H1 (cell line): ENCODE data around the gene MYH2. TPM values are rescaled to one million over a fixed set of nuclear protein-coding genes. Genes with fewer than 3 reads are reported as not detected.

Experiments
- CTCF ChIA-PET: fragments of 300-600 bp; sonication (Branson Sonifier 250); formaldehyde crosslinking; loops from one replicate; lab custom pipeline; 2021; ENCODE audit not compliant: partially characterized antibody; lab: Charles Lee
- POLR2A ChIA-PET: fragments of 300-600 bp; sonication (Branson Sonifier 250); formaldehyde crosslinking; loops from one replicate; lab custom pipeline; 2021; ENCODE audit warnings: inconsistent platforms; ENCODE audit not compliant: partially characterized antibody; lab: Charles Lee
- DNase-seq, 2 experiments: peaks; one replicate each; pipeline versions ENCODE4 v3.0.0 to v3.0.0-alpha.2; 2010 to 2022; ENCODE audit warnings: low spot score in 2 of 2, low read depth in 1 of 2, mixed read lengths in 1 of 2
- FAIRE-seq: peaks from 2 replicates; lab custom pipeline; 2011; peaks lifted over from hg19 to GRCh38; lab: Jason Lieb, UNC
- H2AFZ ChIP-seq: 2 replicates; pipeline ENCODE4 v1.8.1; 2012; ENCODE audit warnings: low read length, inconsistent platforms
- H2AK5ac ChIP-seq: 2 replicates; pipeline ENCODE4 v1.6.1; 2013; ENCODE audit warnings: low read depth, low read length
- H2BK120ac ChIP-seq: replicated peaks from 2 replicates; pipeline ENCODE3; 2013; ENCODE audit warnings: low read depth, low read length, inconsistent platforms
- H2BK12ac ChIP-seq: 2 replicates; pipeline ENCODE4 v1.6.1; 2013; ENCODE audit warnings: low read depth, low read length
- H2BK15ac ChIP-seq: 2 replicates; pipeline ENCODE4 v1.6.1; 2013; ENCODE audit warnings: low read length
- H2BK20ac ChIP-seq: 2 replicates; pipeline ENCODE4 v1.6.1; 2013; ENCODE audit warnings: low read length
- H2BK5ac ChIP-seq: 2 replicates; pipeline ENCODE4 v1.6.1; 2013; ENCODE audit warnings: low read depth, low read length
- H3K14ac ChIP-seq: 2 replicates; pipeline ENCODE4 v1.6.1; 2013; ENCODE audit warnings: inconsistent platforms; ENCODE audit not compliant: insufficient read length
- H3K18ac ChIP-seq: 2 replicates; pipeline ENCODE4 v1.6.1; 2013; ENCODE audit warnings: low read length; ENCODE audit errors: extremely low read depth
- H3K23ac ChIP-seq: 2 replicates; pipeline ENCODE4 v1.6.1; 2013; ENCODE audit warnings: inconsistent platforms; ENCODE audit not compliant: insufficient read length
- H3K23me2 ChIP-seq: 2 replicates; pipeline ENCODE4 v1.6.1; 2013; ENCODE audit warnings: low read depth, low read length
- H3K27ac ChIP-seq: 2 replicates; pipeline ENCODE4 v1.6.1; 2011; ENCODE audit warnings: low read depth, low read length, inconsistent platforms
- H3K27me3 ChIP-seq, 4 experiments: replicated peaks in 1 of 4; 1 replicate in 1 of 4; 2 replicates in 3 of 4; pipeline versions ENCODE4 v1.6.1 to v1.8.1; 2011 to 2013; ENCODE audit warnings: low read length in 3 of 4, mild to moderate bottlenecking in 3 of 4, inconsistent platforms in 2 of 4, mixed read lengths in 2 of 4, moderate library complexity in 1 of 4; ENCODE audit not compliant: control insufficient read depth in 3 of 4, insufficient read depth in 3 of 4; ENCODE audit errors: extremely low read depth in 1 of 4
- H3K36me3 ChIP-seq, 4 experiments: 2 replicates each; pipeline versions ENCODE4 v1.6.1 to v1.8.1; 2011 to 2013; ENCODE audit warnings: mild to moderate bottlenecking in 4 of 4, low read length in 3 of 4, moderate library complexity in 2 of 4, control low read depth in 1 of 4, inconsistent platforms in 1 of 4; ENCODE audit not compliant: insufficient read depth in 4 of 4, control insufficient read depth in 2 of 4
- H3K4ac ChIP-seq: replicated peaks from 2 replicates; pipeline ENCODE3; 2013; ENCODE audit warnings: low read length, low read depth, mixed read lengths, inconsistent platforms; ENCODE audit not compliant: insufficient read length
- H3K4me1 ChIP-seq, 4 experiments: replicated peaks in 1 of 4; 1 replicate in 1 of 4; 2 replicates in 3 of 4; pipeline versions ENCODE4 v1.6.1 to v1.8.1; 2011 to 2013; ENCODE audit warnings: low read length in 3 of 4, inconsistent platforms in 2 of 4, mixed read lengths in 1 of 4; ENCODE audit not compliant: insufficient read depth in 4 of 4, control insufficient read depth in 3 of 4
- H3K4me2 ChIP-seq, 2 experiments: 2 replicates each; pipeline versions ENCODE4 v1.6.1 to v1.8.1; 2011 to 2013; ENCODE audit warnings: low read depth in 2 of 2, low read length in 2 of 2, control low read depth in 1 of 2, inconsistent platforms in 1 of 2, mild to moderate bottlenecking in 1 of 2; ENCODE audit not compliant: insufficient read depth in 1 of 2
- H3K4me3 ChIP-seq, 4 experiments: fragments of 200-600, 300-600 bp in 1 of 4; sonication (generic), shearing (Covaris generic), sonication (Bioruptor Twin) in 1 of 4; 2 replicates each; pipeline versions ENCODE4 v1.5.1 to v1.8.1; 2011 to 2016; ENCODE audit warnings: low read length in 4 of 4, low read depth in 3 of 4, control low read depth in 2 of 4, inconsistent platforms in 2 of 4, mild to moderate bottlenecking in 2 of 4, mixed read lengths in 1 of 4, moderate library complexity in 1 of 4; ENCODE audit not compliant: insufficient read depth in 2 of 4; ENCODE audit errors: extremely low read depth in 1 of 4
- H3K56ac ChIP-seq: replicated peaks from 2 replicates; pipeline ENCODE3; 2013; ENCODE audit warnings: low read depth, mild to moderate bottlenecking, mixed read lengths, low read length, inconsistent platforms; ENCODE audit not compliant: insufficient read length
- H3K79me1 ChIP-seq: 2 replicates; pipeline ENCODE4 v1.6.1; 2013; ENCODE audit warnings: low read depth, low read length, control low read depth
- H3K79me2 ChIP-seq, 2 experiments: 2 replicates each; pipeline versions ENCODE4 v1.6.1 to v1.8.1; 2012 to 2013; ENCODE audit warnings: low read length in 2 of 2, mild to moderate bottlenecking in 2 of 2, inconsistent platforms in 1 of 2; ENCODE audit not compliant: insufficient read depth in 2 of 2, control insufficient read depth in 1 of 2
- H3K9ac ChIP-seq, 4 experiments: replicated peaks in 1 of 4; 1 replicate in 1 of 4; 2 replicates in 3 of 4; pipeline versions ENCODE4 v1.6.1 to v1.8.1; 2011 to 2013; ENCODE audit warnings: low read depth in 3 of 4, low read length in 3 of 4, control low read depth in 2 of 4, mild to moderate bottlenecking in 2 of 4, moderate library complexity in 2 of 4, inconsistent platforms in 1 of 4; ENCODE audit errors: extremely low read depth in 1 of 4
- H3K9me3 ChIP-seq, 2 experiments: 2 replicates each; pipeline versions ENCODE4 v1.6.1 to v1.8.1; 2012 to 2013; ENCODE audit warnings: mild to moderate bottlenecking in 2 of 2, moderate library complexity in 2 of 2, control low read depth in 1 of 2, inconsistent platforms in 1 of 2, low read depth in 1 of 2, low read length in 1 of 2, mixed read lengths in 1 of 2; ENCODE audit not compliant: insufficient read depth in 2 of 2
- H4K20me1 ChIP-seq, 2 experiments: replicated peaks in 1 of 2; 2 replicates each; pipeline versions ENCODE3 to v1.8.1; 2011 to 2013; ENCODE audit warnings: inconsistent platforms in 2 of 2, low read length in 2 of 2, mild to moderate bottlenecking in 1 of 2; ENCODE audit not compliant: insufficient read depth in 2 of 2, control insufficient read depth in 1 of 2
- H4K5ac ChIP-seq: 2 replicates; pipeline ENCODE4 v1.6.1; 2013; ENCODE audit warnings: low read length, low read depth, mixed read lengths, inconsistent platforms; ENCODE audit not compliant: insufficient read length
- H4K8ac ChIP-seq: 2 replicates; pipeline ENCODE4 v1.8.0; 2013; ENCODE audit warnings: mild to moderate bottlenecking, moderate library complexity, low read length, inconsistent platforms; ENCODE audit not compliant: insufficient read depth; ENCODE audit errors: extremely low read depth
- H4K91ac ChIP-seq: replicated peaks from 2 replicates; pipeline ENCODE3; 2013; ENCODE audit warnings: low read length, mixed read lengths, inconsistent platforms; ENCODE audit not compliant: insufficient read length
- BRCA1 ChIP-seq: IDR thresholded peaks from 2 replicates; pipeline ENCODE4 v1.6.1; 2012; ENCODE audit warnings: low read depth, low read length, improper control_type of control experiment
- CEBPB ChIP-seq: IDR thresholded peaks from 2 replicates; pipeline ENCODE4 v1.6.1; 2012; ENCODE audit warnings: low read depth, low read length
- CHD2 ChIP-seq: IDR thresholded peaks from 2 replicates; pipeline ENCODE4 v1.6.1; 2012; ENCODE audit warnings: low read length, improper control_type of control experiment
- HDAC2 ChIP-seq, 2 experiments: fragments of 300-600 bp in 1 of 2; sonication (generic) in 1 of 2; IDR thresholded peaks; 2 replicates each; pipeline ENCODE4 v1.6.1; 2011 to 2012; ENCODE audit warnings: low read depth in 2 of 2, low read length in 2 of 2, mild to moderate bottlenecking in 2 of 2, moderate library complexity in 2 of 2, borderline replicate concordance in 1 of 2, inconsistent platforms in 1 of 2
- MAFK ChIP-seq: IDR thresholded peaks from 2 replicates; pipeline ENCODE4 v1.6.1; 2012; ENCODE audit warnings: low read depth, mild to moderate bottlenecking, improper control_type of control experiment, low read length
- NANOG ChIP-seq: IDR thresholded peaks from 2 replicates; pipeline ENCODE4 v1.6.1; 2011; ENCODE audit warnings: low read length, low read depth, mild to moderate bottlenecking, inconsistent platforms; ENCODE audit not compliant: insufficient read depth, poor library complexity, severe bottlenecking
- POLR2AphosphoS5 ChIP-seq: IDR thresholded peaks from 2 replicates; pipeline ENCODE4 v1.6.1; 2011; ENCODE audit warnings: low read depth, low read length
- RBBP5 ChIP-seq: IDR thresholded peaks from 2 replicates; pipeline ENCODE4 v1.7.1; 2012; ENCODE audit warnings: low read depth, mild to moderate bottlenecking, inconsistent platforms, low read length, moderate library complexity, borderline replicate concordance
- SIRT6 ChIP-seq: IDR thresholded peaks from one replicate; pipeline ENCODE4 v1.7.1; 2012; ENCODE audit warnings: low read length, inconsistent platforms
- SP1 ChIP-seq: IDR thresholded peaks from 2 replicates; pipeline ENCODE4 v1.6.1; 2011; ENCODE audit warnings: low read depth, low read length
- WGBS, 2 experiments: shearing (Covaris generic) in 1 of 2; methylation state at CpG; one replicate each; pipeline versions ENCODE4 v1.1.6 to v1.1.7; 2013 to 2015; ENCODE audit warnings: low lambda C conversion rate in 2 of 2, mixed read lengths in 2 of 2, inconsistent platforms in 1 of 2, low coverage in 1 of 2, missing lambda C conversion rate in 1 of 2; ENCODE audit not compliant: insufficient replicate concordance in 2 of 2, insufficient coverage in 1 of 2, insufficient read length in 1 of 2; ENCODE audit errors: extremely low coverage in 1 of 2, missing lambda C conversion rate in 1 of 2; 5-methylcytosine and 5-hydroxymethylcytosine counted together
- polyA plus RNA-seq, 7 experiments: library from polyadenylated mRNA; depleted of rRNA in 3 of 7; stranded (reverse) in 5 of 7; unstranded in 2 of 7; fragments of >200 nt in 5 of 7; fragments of 200-250 nt in 2 of 7; gene quantifications; 1 replicate in 5 of 7; 2 replicates in 1 of 7; 4 replicates in 1 of 7; pipeline versions ENCODE4 v1.2.1 to v1.2.3, GENCODE V29; 2011 to 2013; ENCODE audit warnings: missing spikeins in 2 of 7, mixed read lengths in 2 of 7
- total RNA-seq: library from RNA; stranded (reverse); fragmentation: NEBNext Ultra II Directional; extraction: Animal tissue kit (Norgen Biotek cat#: 25700); gene quantifications from 2 replicates; pipeline ENCODE4 v1.2.1, GENCODE V29; 2021
- TF ChIP-seq, protein P1 (sequence below): IDR thresholded peaks from 2 replicates; pipeline ENCODE4 v1.6.1; 2011; ENCODE audit warnings: low read length, improper control_type of control experiment

Gene MYH2
- total and polyA plus RNA-seq, 2 of the 8 experiments (the other 6 are each of a cell fraction or from before 2014, with no cell fraction given): 1.0 to 9.0 TPM

DNA sequence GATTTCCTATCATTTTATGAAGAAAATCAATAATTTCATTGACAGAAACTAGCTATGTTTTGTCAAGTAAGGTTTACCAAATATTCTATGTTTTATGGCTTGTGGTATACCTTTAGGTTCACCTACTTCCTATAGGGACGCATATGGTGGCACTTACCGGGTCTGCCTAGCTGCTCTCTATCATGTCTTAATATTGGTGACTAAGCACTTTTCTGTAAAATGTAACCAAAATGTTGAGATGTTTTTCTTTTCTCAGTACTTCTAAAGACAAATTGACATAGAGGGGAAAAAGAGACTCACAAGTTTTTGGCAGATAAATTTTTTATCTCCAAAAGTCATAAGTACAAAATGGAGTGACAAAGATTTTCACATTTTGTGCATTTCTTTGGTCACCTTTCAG lies 57.5 kb downstream of the MYH2 start:
- no peaks in the 10 kb centered on the region for H4K20me1 ChIP-seq
- H2BK5ac ChIP-seq: no peak overlapping the region
- H3K27me3 ChIP-seq: no peaks in the 10 kb centered on the region
- no peaks in the 10 kb centered on the region for H3K79me1 ChIP-seq
- no peak overlapping the region for H4K8ac ChIP-seq
- no peak overlapping the region for H2AFZ ChIP-seq
- no peak overlapping the region for H2BK12ac ChIP-seq
- H3K23ac ChIP-seq: no peak overlapping the region
- DNase-seq: no peak
- WGBS, 2 experiments: 96% methylated on average over 2 of the region's 2 CpGs; no CpG with 5 or more reads in 1 of the 2 experiments
- no peak overlapping the region for H2BK20ac ChIP-seq
- no peaks in the 10 kb centered on the region for H3K23me2 ChIP-seq
- H3K36me3 ChIP-seq: no peaks in the 10 kb centered on the region
- H3K9ac ChIP-seq: no peak overlapping the region
- H2AK5ac ChIP-seq: no peak overlapping the region
- H3K27ac ChIP-seq: no peak overlapping the region
- ChIA-PET POLR2A (no interaction called here), CTCF (interaction anchor here (1.3 kb wide), 1 partner anchor 29 kb away, joined by 3 read pairs; no protein-coding TSS in a partner anchor)
- FAIRE-seq: no peak
- no peaks in the 10 kb centered on the region for H3K79me2 ChIP-seq
- H4K5ac ChIP-seq: no peak overlapping the region
- no peak overlapping the region for H4K91ac ChIP-seq
- H2BK120ac ChIP-seq: no peak overlapping the region
- H3K4ac ChIP-seq: no peak overlapping the region
- no peaks in the 10 kb centered on the region for H3K4me1 ChIP-seq
- H3K56ac ChIP-seq: no peak overlapping the region
- no peak overlapping the region for H3K18ac ChIP-seq
- peaks cover 0 to 5% of the 10 kb centered on the region in 2 experiments; a peak in 2 of 4 replicates for H3K9me3 ChIP-seq
- H3K4me2 ChIP-seq: no peak overlapping the region
- no peak overlapping the region for H3K4me3 ChIP-seq
- no peak for TF ChIP-seq POLR2AphosphoS5
- TF ChIP-seq SP1: no peak
- TF ChIP-seq CEBPB: no peak
- TF ChIP-seq BRCA1: no peak
- TF ChIP-seq, protein P1, sequence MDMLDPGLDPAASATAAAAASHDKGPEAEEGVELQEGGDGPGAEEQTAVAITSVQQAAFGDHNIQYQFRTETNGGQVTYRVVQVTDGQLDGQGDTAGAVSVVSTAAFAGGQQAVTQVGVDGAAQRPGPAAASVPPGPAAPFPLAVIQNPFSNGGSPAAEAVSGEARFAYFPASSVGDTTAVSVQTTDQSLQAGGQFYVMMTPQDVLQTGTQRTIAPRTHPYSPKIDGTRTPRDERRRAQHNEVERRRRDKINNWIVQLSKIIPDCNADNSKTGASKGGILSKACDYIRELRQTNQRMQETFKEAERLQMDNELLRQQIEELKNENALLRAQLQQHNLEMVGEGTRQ: no peak
- no peak for TF ChIP-seq MAFK
- TF ChIP-seq SIRT6: no peak
- TF ChIP-seq CHD2: no peak
- TF ChIP-seq NANOG: no peak
- TF ChIP-seq HDAC2 (IDR thresholded peaks at IDR 0.05; ENCODE audit: borderline replicate concordance in 1 of 2, low read depth in 2 of 2, low read length in 2 of 2): no peak
- no peak for TF ChIP-seq RBBP5
- no peak overlapping the region for H3K14ac ChIP-seq
- H2BK15ac ChIP-seq: no peak overlapping the region
